ENCODE measurements around the gene TMEM147. TPM values are rescaled to one million over a fixed set of nuclear protein-coding genes. Genes with fewer than 3 reads are reported as not detected.
"Not testable (repeated sequence)": the region's sequence is repeated elsewhere in the genome, so short reads cannot be mapped to it uniquely, and the experiment has no call there.

The TMEM147 gene
- total RNA-seq, 1 donor from 2014 or later: 134 TPM

- H3K27me3 Mint-ChIP-seq: peaks cover 19% of the 10 kb centered on the region
Measured at GRCh38 chr19:35571406-35571965, 26.1 kb downstream of the TMEM147 start.

DNA sequence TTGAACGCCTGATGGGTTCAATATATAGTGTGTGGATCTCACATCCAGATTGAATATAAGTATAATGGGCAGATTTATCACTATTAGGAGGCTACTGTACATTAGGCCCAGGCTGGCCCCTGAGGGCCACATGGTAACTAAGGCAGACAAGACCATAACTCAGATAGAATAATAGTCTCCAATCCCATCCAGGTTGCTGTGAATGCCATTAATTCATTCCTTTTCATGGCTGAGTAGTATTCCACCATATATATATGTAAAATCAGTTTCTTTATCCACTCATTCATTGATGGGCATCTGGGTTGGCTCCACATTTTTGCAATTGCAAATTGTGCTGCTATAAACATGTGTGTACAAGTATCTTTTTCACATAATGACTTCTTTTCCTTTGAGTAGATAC lies 32.5 kb downstream of the TMEM147 start:
- intact Hi-C loops (cut with micrococcal nuclease): no loop called here
- Mint-ChIP-seq H3K4me1 (no peaks in the 10 kb centered on the region), H3K27me3 (peaks cover 6% of the 10 kb centered on the region), H3K9me3 (peaks cover 18% of the 10 kb centered on the region), H3K36me3 (ENCODE audit: low read depth) (peaks cover 6% of the 10 kb centered on the region), H3K4me3 (no peak overlapping the region), H3K27ac (no peak overlapping the region)
- no peak for DNase-seq

More at GRCh38 chr19:35571406-35571965, 26.1 kb downstream of the TMEM147 start:
- Mint-ChIP-seq H3K9me3 (peaks cover 12% of the 10 kb centered on the region), H3K4me3 (no peak overlapping the region), H3K36me3 (ENCODE audit: low read depth) (no peaks in the 10 kb centered on the region), H3K4me1 (peaks cover 2% of the 10 kb centered on the region), H3K27ac (no peak overlapping the region)
- no peak for DNase-seq
- intact Hi-C loops (cut with micrococcal nuclease): no loop called here

DNA sequence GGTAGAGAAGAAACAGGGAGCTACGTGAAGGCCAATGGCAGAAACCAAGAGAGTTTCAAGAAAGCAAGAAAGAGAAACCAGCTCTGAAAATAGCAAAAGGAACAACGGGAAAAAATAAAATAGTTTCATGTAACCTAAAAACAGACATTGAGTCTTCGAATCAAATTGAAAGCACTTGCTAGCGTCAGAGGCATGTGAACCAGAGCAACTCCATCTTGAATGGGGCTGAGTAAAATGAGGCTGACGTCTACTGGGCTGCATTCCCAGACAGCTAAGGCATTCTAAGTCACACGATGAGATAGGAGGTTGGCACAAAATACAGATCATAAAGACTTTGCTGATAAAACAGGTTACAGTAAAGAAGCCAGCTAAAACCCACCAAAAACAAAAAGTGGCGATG lies 33.3 kb downstream of the TMEM147 start:
- DNase-seq: no peak
- intact Hi-C loops (cut with micrococcal nuclease): no loop called here
- Mint-ChIP-seq H3K36me3 (ENCODE audit: low read depth) (peaks cover 6% of the 10 kb centered on the region), H3K27me3 (peaks cover 3% of the 10 kb centered on the region), H3K4me1 (no peaks in the 10 kb centered on the region), H3K27ac (no peak overlapping the region), H3K9me3 (peaks cover 18% of the 10 kb centered on the region), H3K4me3 (no peak overlapping the region)

DNA sequence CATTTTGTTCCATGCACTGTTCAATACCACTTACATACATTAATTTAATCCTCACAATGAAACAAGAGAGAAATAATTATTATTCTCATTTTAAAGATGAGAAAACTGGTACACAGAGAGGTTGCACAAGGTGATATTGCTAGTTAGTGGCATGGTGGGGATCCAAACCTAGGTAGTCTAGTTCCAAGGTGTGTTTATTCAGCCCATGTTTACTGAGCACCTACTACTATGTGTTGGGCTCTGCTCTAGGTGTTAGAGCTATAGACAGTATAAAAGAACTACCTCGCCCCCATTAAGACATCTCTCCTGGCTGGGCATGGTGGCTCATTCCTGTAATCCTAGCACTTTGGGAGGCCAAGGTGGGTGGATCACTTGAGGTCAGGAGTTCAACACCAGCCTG lies 37.3 kb downstream of the TMEM147 start:
- no peaks in the 10 kb centered on the region for H3K4me1 Mint-ChIP-seq
- no peak overlapping the region for H3K4me3 Mint-ChIP-seq
- peaks cover 12% of the 10 kb centered on the region for H3K27me3 Mint-ChIP-seq
- intact Hi-C loops (cut with micrococcal nuclease): no loop called here
- H3K27ac Mint-ChIP-seq: no peak overlapping the region
- DNase-seq: no peak
- H3K36me3 Mint-ChIP-seq (ENCODE audit: low read depth): no peaks in the 10 kb centered on the region
- H3K9me3 Mint-ChIP-seq: no peaks in the 10 kb centered on the region

- H3K4me3 Mint-ChIP-seq: no peak within 1 kb of the TSS
- no peaks in the 10 kb centered on the region for H3K9me3 Mint-ChIP-seq
- intact Hi-C loops (cut with micrococcal nuclease): no loop called here
Measured at GRCh38 chr19:35585848-35586247, 40.4 kb downstream of the TMEM147 start, which contains the start of gene PMIS2. TSS of gene PMIS2 (plus strand) at chr19:35586173. CDS start at chr19:35586260, 87 bp downstream.

DNA sequence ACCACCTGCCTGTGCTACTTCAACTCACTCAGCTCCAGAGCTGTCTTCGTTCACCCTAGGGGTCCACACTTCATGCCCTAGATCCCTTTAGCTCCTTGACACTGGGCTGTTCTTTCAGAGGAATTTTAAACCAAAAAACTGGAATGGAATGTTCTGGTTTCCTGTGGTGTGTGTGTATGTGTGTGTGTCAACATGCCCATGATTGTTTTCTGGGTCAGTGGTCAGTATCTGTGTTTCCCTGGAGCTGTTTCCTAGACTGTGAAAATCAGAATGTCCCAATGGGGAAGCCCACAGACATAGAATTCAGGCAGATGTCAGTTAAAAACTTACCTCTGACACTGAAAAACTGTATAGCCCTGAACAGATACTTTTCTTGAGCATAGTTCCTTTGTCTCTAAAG lies 41.9 kb downstream of the TMEM147 start:
- no peaks in the 10 kb centered on the region for H3K36me3 Mint-ChIP-seq (ENCODE audit: low read depth)

More at GRCh38 chr19:35585848-35586247, 40.4 kb downstream of the TMEM147 start, which contains the start of gene PMIS2:
- H3K36me3 Mint-ChIP-seq (ENCODE audit: low read depth): no peaks in the 10 kb centered on the region
- peaks cover 12% of the 10 kb centered on the region for H3K27me3 Mint-ChIP-seq
- DNase-seq: peak; percentile 60
- no peaks in the 10 kb centered on the region for H3K4me1 Mint-ChIP-seq
- no peak within 1 kb of the TSS for H3K27ac Mint-ChIP-seq

GRCh38 chr19:35590875-35591274 lies 45.4 kb downstream of the TMEM147 start:
- H3K9me3 Mint-ChIP-seq: no peaks in the 10 kb centered on the region
- intact Hi-C loops (cut with micrococcal nuclease): loop anchor here (5.0 kb wide), 1 partner anchor 44 kb away; the partner anchor contains the start of gene TMEM147
- peaks cover 4% of the 10 kb centered on the region for H3K27me3 Mint-ChIP-seq
- no peak overlapping the region for H3K4me3 Mint-ChIP-seq
- DNase-seq: no peak
- no peak overlapping the region for H3K27ac Mint-ChIP-seq
- no peaks in the 10 kb centered on the region for H3K36me3 Mint-ChIP-seq (ENCODE audit: low read depth)
- H3K4me1 Mint-ChIP-seq: no peaks in the 10 kb centered on the region

More for the DNA sequence above, 41.9 kb downstream of the TMEM147 start:
- H3K9me3 Mint-ChIP-seq: no peaks in the 10 kb centered on the region
- no peak overlapping the region for H3K27ac Mint-ChIP-seq
- DNase-seq: no peak
- no peaks in the 10 kb centered on the region for H3K4me1 Mint-ChIP-seq
- no peak overlapping the region for H3K4me3 Mint-ChIP-seq
- intact Hi-C loops (cut with micrococcal nuclease): no loop called here
- peaks cover 11% of the 10 kb centered on the region for H3K27me3 Mint-ChIP-seq

DNA sequence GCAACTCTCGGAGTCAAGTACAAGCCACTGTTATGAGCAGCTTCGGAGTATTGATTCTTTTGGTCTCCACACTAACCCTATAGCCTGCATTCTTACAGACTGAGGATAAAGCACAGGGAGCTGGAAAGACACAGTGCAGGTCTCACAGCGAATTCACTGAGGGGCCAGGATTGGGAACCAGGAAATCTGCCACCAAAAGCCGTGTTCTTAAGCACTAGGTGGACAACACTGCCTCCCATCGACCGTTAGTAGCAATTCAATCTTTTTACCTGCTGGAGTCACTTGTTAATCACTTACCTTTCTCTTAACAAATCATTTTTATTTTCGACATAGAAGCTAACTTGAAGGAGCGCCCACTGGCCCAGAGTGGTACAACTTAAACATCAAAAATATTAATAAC lies 46.8 kb downstream of the TMEM147 start:
- intact Hi-C loops (cut with micrococcal nuclease): loop anchor here (1.0 to 5.0 kb wide), 2 partner anchors 45 to 82 kb away; partner anchors contain the start of gene TMEM147

DNA sequence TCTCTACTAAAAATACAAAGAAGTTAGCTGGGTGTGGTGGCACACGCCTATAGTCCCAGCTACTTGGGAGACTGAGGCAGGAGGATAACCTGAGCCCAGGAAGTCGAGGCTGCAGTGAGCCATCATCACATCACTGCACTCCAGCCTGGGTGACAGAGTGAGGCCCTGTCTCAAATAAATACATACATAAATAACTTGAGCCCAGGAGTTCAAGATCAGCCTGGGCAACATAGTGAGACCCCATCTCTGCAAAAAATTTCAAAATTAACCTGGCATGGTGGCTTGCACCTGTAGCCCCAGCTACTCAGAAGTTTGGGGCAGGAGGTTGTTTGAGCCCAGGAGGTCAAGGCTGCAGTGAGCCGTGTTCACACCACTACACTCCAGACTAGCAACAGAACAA lies 49.6 kb downstream of the TMEM147 start:
- H3K36me3 Mint-ChIP-seq (ENCODE audit: low read depth); H3K9me3 Mint-ChIP-seq; H3K4me1 Mint-ChIP-seq; intact Hi-C loops (cut with micrococcal nuclease); H3K4me3 Mint-ChIP-seq; H3K27me3 Mint-ChIP-seq; H3K27ac Mint-ChIP-seq; DNase-seq: not testable (repeated sequence)

More for the DNA sequence above, 46.8 kb downstream of the TMEM147 start:
- no peaks in the 10 kb centered on the region for H3K27me3 Mint-ChIP-seq
- no peaks in the 10 kb centered on the region for H3K9me3 Mint-ChIP-seq
- H3K27ac Mint-ChIP-seq: no peak overlapping the region
- H3K4me1 Mint-ChIP-seq: peaks cover 7% of the 10 kb centered on the region
- no peaks in the 10 kb centered on the region for H3K36me3 Mint-ChIP-seq (ENCODE audit: low read depth)
- DNase-seq: peak; percentile 68
- H3K4me3 Mint-ChIP-seq: no peak overlapping the region

DNA sequence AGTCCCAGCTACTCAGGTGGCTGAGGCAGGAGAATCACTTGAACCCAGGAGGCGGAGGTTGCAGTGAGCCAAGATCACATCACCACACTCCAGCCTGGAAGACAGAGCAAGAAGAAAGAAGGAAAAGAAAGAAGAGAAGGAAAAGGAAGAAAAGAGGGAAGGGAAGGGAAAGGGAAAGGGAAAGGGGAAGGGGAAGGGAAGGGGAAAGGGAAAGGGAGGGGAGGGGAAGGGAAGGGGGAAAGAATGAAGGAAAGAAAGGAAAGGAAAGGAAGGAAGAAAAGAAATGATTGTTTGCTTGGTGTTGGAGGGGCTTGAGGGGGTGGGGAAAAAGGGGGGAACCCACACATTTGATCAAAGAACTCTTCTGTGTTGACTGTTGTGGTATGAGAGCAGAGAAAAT lies 50.5 kb downstream of the TMEM147 start:
- Mint-ChIP-seq H3K9me3 (no peaks in the 10 kb centered on the region), H3K4me3 (no peak overlapping the region), H3K36me3 (ENCODE audit: low read depth) (no peaks in the 10 kb centered on the region), H3K4me1 (peaks cover 7% of the 10 kb centered on the region), H3K27me3 (peaks cover 10% of the 10 kb centered on the region), H3K27ac (no peak overlapping the region)
- intact Hi-C loops (cut with micrococcal nuclease): no loop called here
- DNase-seq: no peak

DNA sequence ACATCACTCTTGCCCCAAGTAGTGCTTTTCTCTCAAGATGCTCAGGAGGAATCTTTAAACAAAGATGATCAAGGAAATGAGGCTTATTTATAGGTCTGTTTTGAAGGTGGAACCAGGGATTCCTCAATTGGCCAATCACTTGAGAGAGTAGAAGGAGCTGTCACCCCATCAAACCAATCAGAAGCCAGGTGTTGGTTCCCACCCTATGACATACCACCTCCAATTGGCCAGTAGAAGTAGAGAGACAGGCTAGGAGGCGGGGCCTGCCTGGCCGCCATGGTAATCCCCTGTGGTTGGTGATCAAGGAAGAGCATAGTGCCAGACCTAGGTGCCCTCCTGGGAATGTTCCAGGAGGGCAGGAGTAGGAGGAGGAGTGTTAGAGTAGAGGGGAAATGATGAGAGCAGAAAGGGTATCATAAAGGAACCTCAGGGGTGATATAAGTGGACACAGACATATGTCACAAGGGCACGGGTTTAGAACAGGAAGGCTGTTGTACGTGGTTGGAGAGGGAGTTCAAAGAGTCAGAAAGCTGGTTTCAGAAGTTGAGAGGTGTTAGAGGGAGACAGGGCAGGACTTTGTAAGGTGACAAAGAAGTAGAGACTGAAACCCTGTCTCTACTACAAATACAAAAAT lies 51.1 kb downstream of the TMEM147 start:
- intact Hi-C loops (cut with micrococcal nuclease): no loop called here
- Mint-ChIP-seq H3K4me3 (no peak overlapping the region), H3K27me3 (peaks cover 12% of the 10 kb centered on the region), H3K27ac (no peak overlapping the region), H3K36me3 (ENCODE audit: low read depth) (no peaks in the 10 kb centered on the region), H3K9me3 (no peaks in the 10 kb centered on the region), H3K4me1 (peaks cover 7% of the 10 kb centered on the region)
- DNase-seq: peak; percentile 68

Other genes starting within 250 kb of the TMEM147 start
- 3.4 and 4.1 TPM in 2 replicates for gene CD22, start 216.4 kb upstream of the TMEM147 start, total RNA-seq
- gene FFAR1, start 197.7 kb upstream of the TMEM147 start, total RNA-seq: 0.12 and 0.14 TPM in 2 replicates
- 0.21 and 0.69 TPM in 2 replicates for gene FFAR3, start 187.2 kb upstream of the TMEM147 start, total RNA-seq
- 0.21 TPM in 1 of 2 replicates, not detected in the other for gene GPR42, start 174.6 kb upstream of the TMEM147 start, total RNA-seq
- gene FFAR2, start 97.4 kb upstream of the TMEM147 start, total RNA-seq: not detected in 2 replicates
- not detected in 2 replicates for gene KRTDAP, start 55.2 kb upstream of the TMEM147 start, total RNA-seq
- gene DMKN, start 32.0 kb upstream of the TMEM147 start, total RNA-seq: not detected in 2 replicates
- not detected in 2 replicates for gene SBSN, start 17.3 kb upstream of the TMEM147 start, total RNA-seq
- gene GAPDHS, start 12.2 kb upstream of the TMEM147 start, total RNA-seq: not detected in 2 replicates
- gene ATP4A, start 18.0 kb downstream of the TMEM147 start, total RNA-seq: not detected in 2 replicates
- not detected in 2 replicates for gene PMIS2, start 40.5 kb downstream of the TMEM147 start, total RNA-seq
- 45.8 TPM in 2 replicates for gene HAUS5, start 67.1 kb downstream of the TMEM147 start, total RNA-seq
- 114 and 115 TPM in 2 replicates for gene RBM42, start 83.4 kb downstream of the TMEM147 start, total RNA-seq
- gene ETV2, start 96.1 kb downstream of the TMEM147 start, total RNA-seq: 0.93 and 1.1 TPM in 2 replicates
- 451 and 472 TPM in 2 replicates for gene COX6B1, start 102.7 kb downstream of the TMEM147 start, total RNA-seq
- 0.77 and 0.92 TPM in 2 replicates for gene UPK1A, start 120.9 kb downstream of the TMEM147 start, total RNA-seq
- gene ZBTB32, start 158.9 kb downstream of the TMEM147 start, total RNA-seq: 140 and 142 TPM in 2 replicates
- gene KMT2B, start 172.4 kb downstream of the TMEM147 start, total RNA-seq: 60.0 and 64.5 TPM in 2 replicates
- 62.4 and 75.2 TPM in 2 replicates for gene IGFLR1, start 196.8 kb downstream of the TMEM147 start, total RNA-seq
- gene U2AF1L4, start 199.8 kb downstream of the TMEM147 start, total RNA-seq: 26.9 and 28.2 TPM in 2 replicates
- 44.9 and 46.7 TPM in 2 replicates for gene PSENEN, start 200.0 kb downstream of the TMEM147 start, total RNA-seq
- 7.7 and 11.1 TPM in 2 replicates for gene LIN37, start 202.9 kb downstream of the TMEM147 start, total RNA-seq
- 0.42 TPM in 1 of 2 replicates, not detected in the other for gene HSPB6, start 211.4 kb downstream of the TMEM147 start, total RNA-seq
- gene PROSER3, start 212.6 kb downstream of the TMEM147 start, total RNA-seq: 35.2 and 43.6 TPM in 2 replicates
- 24.6 and 26.4 TPM in 2 replicates for gene ARHGAP33, start 229.9 kb downstream of the TMEM147 start, total RNA-seq